OCI-LY1 (cell line): Measurements from ENCODE around the gene MINDY4.

ENCODE experiments used
- EZH2 ChIP-seq: fragments of 200-600 bp; sonication (generic), shearing (Covaris generic); IDR thresholded peaks from 2 replicates; pipeline ENCODE4 v1.8.0; 2017; ENCODE audit warnings: borderline replicate concordance, mixed run types, mild to moderate bottlenecking, antibody characterized with exemption, low read length, moderate library complexity, mixed read lengths
- TF ChIP-seq, protein P1 (sequence below): fragments of 200-600 bp; sonication (generic), shearing (Covaris generic); IDR thresholded peaks from 2 replicates; pipeline ENCODE4 v1.5.1; 2017; ENCODE audit warnings: mild to moderate bottlenecking, antibody characterized with exemption, low read length, moderate library complexity, mixed read lengths

DNA sequence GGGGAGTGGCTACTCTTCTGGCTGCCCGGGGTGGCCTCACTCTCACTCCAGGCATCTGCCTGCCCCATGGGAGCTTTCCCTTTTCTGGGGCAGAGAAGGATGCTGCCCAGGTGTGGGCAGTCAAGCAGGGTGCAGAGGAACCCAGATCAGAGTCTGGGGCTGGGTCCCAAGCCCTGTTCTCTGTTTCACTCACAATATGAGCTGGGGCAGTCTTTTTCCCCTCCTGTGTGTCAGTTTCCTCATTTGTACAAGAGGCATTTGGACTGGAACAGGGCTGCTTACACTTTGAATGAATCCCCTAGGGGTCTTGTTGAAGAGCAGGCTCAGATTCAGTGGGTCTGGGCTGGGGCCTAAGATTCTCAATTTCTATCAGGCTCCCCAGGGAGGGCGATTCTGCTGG lies 102.0 kb downstream of the MINDY4 start:
- TF ChIP-seq, protein P1, sequence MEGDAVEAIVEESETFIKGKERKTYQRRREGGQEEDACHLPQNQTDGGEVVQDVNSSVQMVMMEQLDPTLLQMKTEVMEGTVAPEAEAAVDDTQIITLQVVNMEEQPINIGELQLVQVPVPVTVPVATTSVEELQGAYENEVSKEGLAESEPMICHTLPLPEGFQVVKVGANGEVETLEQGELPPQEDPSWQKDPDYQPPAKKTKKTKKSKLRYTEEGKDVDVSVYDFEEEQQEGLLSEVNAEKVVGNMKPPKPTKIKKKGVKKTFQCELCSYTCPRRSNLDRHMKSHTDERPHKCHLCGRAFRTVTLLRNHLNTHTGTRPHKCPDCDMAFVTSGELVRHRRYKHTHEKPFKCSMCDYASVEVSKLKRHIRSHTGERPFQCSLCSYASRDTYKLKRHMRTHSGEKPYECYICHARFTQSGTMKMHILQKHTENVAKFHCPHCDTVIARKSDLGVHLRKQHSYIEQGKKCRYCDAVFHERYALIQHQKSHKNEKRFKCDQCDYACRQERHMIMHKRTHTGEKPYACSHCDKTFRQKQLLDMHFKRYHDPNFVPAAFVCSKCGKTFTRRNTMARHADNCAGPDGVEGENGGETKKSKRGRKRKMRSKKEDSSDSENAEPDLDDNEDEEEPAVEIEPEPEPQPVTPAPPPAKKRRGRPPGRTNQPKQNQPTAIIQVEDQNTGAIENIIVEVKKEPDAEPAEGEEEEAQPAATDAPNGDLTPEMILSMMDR = no peak
- no peak for TF ChIP-seq EZH2
